ENCODE results near the gene SLC6A17.

DNA sequence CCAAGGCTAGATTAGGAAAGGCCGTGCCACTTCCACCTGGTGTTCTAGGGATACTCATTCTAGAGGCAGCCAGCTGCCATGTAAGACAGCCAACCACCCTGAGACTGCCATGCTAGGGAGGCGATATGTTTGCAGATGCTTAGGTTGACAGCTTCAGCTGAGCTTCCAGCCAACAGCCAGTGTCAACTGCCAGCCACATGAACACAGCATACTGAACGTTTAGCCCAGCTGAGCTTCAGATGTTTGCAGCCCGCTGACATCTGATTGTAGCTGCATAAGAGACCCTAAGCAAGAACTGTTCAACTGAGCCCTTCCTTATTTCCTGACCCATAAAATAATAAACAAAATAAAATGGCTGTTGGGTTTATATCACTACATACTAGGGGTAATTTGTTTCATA, 54.9 kb downstream of the SLC6A17 start:
- TF ChIP-seq GATA3 (IDR thresholded peaks at IDR 0.05; ENCODE audit: low read depth, low read length) (no peak), GATA2 (IDR thresholded peaks at IDR 0.05; ENCODE audit: low read depth, low read length) (no peak)
